Gastroesophageal sphincter (tissue), 3 donors: ENCODE data around the gene RNPEP.
"Not testable (repeated sequence)": the region's sequence is repeated elsewhere in the genome, so short reads cannot be mapped to it uniquely, and the experiment has no call there.

Experiments
- CTCF ChIP-seq, 4 experiments: fragments of 200-600 bp in 2 of 4; fragments of 450-650 bp in 2 of 4; sonication (generic) in 1 of 4; IDR thresholded peaks; one replicate each; pipeline ENCODE4 v1.5.1; 2017 to 2019; ENCODE audit warnings: antibody characterized with exemption in 4 of 4, mild to moderate bottlenecking in 2 of 4, moderate library complexity in 2 of 4
- POLR2A ChIP-seq, 2 donors: fragments of 450-650 bp; IDR thresholded peaks; one replicate each; pipeline ENCODE4 v1.6.1; 2017; ENCODE audit warnings: antibody characterized with exemption in 2 of 2, mild to moderate bottlenecking in 2 of 2, moderate library complexity in 1 of 2

GRCh38 chr1:201962382-201962781 is 20.1 kb upstream of the RNPEP start:
- not testable (repeated sequence) for TF ChIP-seq POLR2A, CTCF (IDR thresholded peaks at IDR 0.05)
